Activated T-cell treated with anti-CD3 and anti-CD28 coated beads for 48 hours (primary cell): ENCODE data around the gene SUGCT.

ENCODE experiments used
- DNase-seq: peaks from one replicate; pipeline ENCODE4 v3.0.0-alpha.2; 2020; ENCODE audit warnings: low read depth

The SUGCT gene

GRCh38 chr7:40879941-40880543, 745.2 kb downstream of the SUGCT start:
- DNase-seq = no peak

GRCh38 chr7:40880581-40880980, 745.8 kb downstream of the SUGCT start:
- DNase-seq = no peak

- no peak for DNase-seq
Measured at GRCh38 chr7:40881405-40881926, 746.7 kb downstream of the SUGCT start.

- no peak for DNase-seq
Measured at GRCh38 chr7:40882071-40882658, 747.4 kb downstream of the SUGCT start.

GRCh38 chr7:40883826-40884225, 749.0 kb downstream of the SUGCT start:
- DNase-seq = no peak

GRCh38 chr7:40884241-40884640, 749.4 kb downstream of the SUGCT start:
- no peak for DNase-seq

- DNase-seq = no peak
Measured at GRCh38 chr7:40885503-40885902, 750.7 kb downstream of the SUGCT start.

- DNase-seq = no peak
Measured at GRCh38 chr7:40887099-40887498, 752.3 kb downstream of the SUGCT start.

- DNase-seq = no peak
Measured at GRCh38 chr7:40888499-40888898, 753.7 kb downstream of the SUGCT start.

- DNase-seq = no peak
Measured at GRCh38 chr7:40889099-40889498, 754.3 kb downstream of the SUGCT start.

- DNase-seq = no peak
Measured at GRCh38 chr7:40889539-40889938, 754.7 kb downstream of the SUGCT start.

GRCh38 chr7:40890088-40890692, 755.4 kb downstream of the SUGCT start:
- no peak for DNase-seq

- DNase-seq = no peak
Measured at GRCh38 chr7:40891232-40891631, 756.4 kb downstream of the SUGCT start.

GRCh38 chr7:40899151-40899550, 764.3 kb downstream of the SUGCT start:
- no peak for DNase-seq

- no peak for DNase-seq
Measured at GRCh38 chr7:40899636-40900507, 765.1 kb downstream of the SUGCT start.

GRCh38 chr7:40903872-40904271, 769.1 kb downstream of the SUGCT start:
- no peak for DNase-seq

- no peak for DNase-seq
Measured at GRCh38 chr7:40907286-40907685, 772.5 kb downstream of the SUGCT start.

GRCh38 chr7:40909346-40909980, 774.7 kb downstream of the SUGCT start:
- DNase-seq = no peak
